Measurements from ENCODE around the gene ACTR5. TPM values are rescaled to one million over a fixed set of nuclear protein-coding genes. Genes with fewer than 3 reads are reported as not detected.

ACTR5 gene
- total and polyA plus RNA-seq, 2 donors (not counting 3 experiments of a cell fraction or from before 2014, with no cell fraction given), result 8.8 to 11.3 TPM

DNA sequence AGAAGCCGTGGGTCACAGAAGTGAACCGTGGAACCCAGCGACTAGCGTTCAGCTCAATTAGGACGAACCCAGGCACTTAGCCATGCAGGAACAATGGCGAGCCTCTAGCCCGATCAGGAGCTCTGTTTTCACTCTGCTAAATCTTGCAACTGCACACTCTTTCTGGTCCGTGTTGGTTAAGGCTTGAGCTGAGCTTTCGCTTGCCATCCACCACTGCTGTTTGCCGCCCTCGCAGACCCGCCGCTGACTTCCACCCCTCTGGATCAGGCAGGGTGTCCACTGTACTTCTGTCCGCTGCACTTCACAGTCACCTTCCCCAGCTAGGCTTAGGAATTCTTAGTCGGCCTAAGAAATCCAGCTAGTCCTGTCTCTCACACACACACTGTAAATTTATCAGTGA lies 49.7 kb upstream of the ACTR5 start:
- ChIA-PET CTCF (no interaction called here), POLR2A (no interaction called here)
- Histone ChIP-seq H4K20me1 (replicated peaks; ENCODE audit: control insufficient read depth, extremely low read depth, insufficient read depth, low read length) (no peaks in the 10 kb centered on the region), H3K4me3 (replicated peaks in 1 of 3; ENCODE audit: insufficient read depth in 1 of 3, low read depth in 1 of 3, low read length in 3 of 3) (no peak overlapping the region), H3K9me1 (replicated peaks; ENCODE audit: control insufficient read depth, extremely low read depth, insufficient read depth, low read length) (no peaks in the 10 kb centered on the region), H3K4me2 (ENCODE audit: insufficient read depth, low read length) (no peak overlapping the region), H3K27me3 (ENCODE audit: control insufficient read depth in 2 of 2, insufficient read depth in 2 of 2, low read length in 2 of 2) (peaks cover 7 to 9% of the 10 kb centered on the region in 2 experiments), H3K36me3 (ENCODE audit: control insufficient read depth in 2 of 2, extremely low read depth in 1 of 2, insufficient read depth in 2 of 2, low read length in 2 of 2) (no peaks in the 10 kb centered on the region), H3K9ac (replicated peaks; ENCODE audit: extremely low read depth, insufficient read depth, low read length) (no peak overlapping the region), H3K27ac (ENCODE audit: insufficient read depth, low read depth, low read length) (no peak overlapping the region), H3K4me1 (ENCODE audit: control insufficient read depth, extremely low read depth, insufficient read depth, low read length) (no peaks in the 10 kb centered on the region), H2AFZ (ENCODE audit: low read depth, low read length) (no peak overlapping the region), H3K79me2 (ENCODE audit: control insufficient read depth, insufficient read depth, low read length) (no peaks in the 10 kb centered on the region), H3K9me3 (replicated peaks; ENCODE audit: control insufficient read depth, insufficient read depth, low read length) (no peaks in the 10 kb centered on the region)
- no peak for DNase-seq (ENCODE audit: low read depth, low spot score)
- FAIRE-seq, result no peak
- no TSS peak for BruUV-seq (replicated peaks)
- intact Hi-C loops (cut with micrococcal nuclease) (no loop called here), dilution Hi-C loops (cut with MboI; ENCODE audit: extremely low pct_ligation_motif_present, low sequenced_read_pairs) (no loop called here)
- TF ChIP-seq MYC (IDR thresholded peaks at IDR 0.05; ENCODE audit: low read depth, low read length), result no peak
- TF ChIP-seq, protein P1, sequence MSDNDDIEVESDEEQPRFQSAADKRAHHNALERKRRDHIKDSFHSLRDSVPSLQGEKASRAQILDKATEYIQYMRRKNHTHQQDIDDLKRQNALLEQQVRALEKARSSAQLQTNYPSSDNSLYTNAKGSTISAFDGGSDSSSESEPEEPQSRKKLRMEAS (IDR thresholded peaks at IDR 0.05; ENCODE audit: insufficient read depth, insufficient read length), result no peak
- no peak for TF ChIP-seq POLR2AphosphoS5 (IDR thresholded peaks at IDR 0.05; ENCODE audit: insufficient read depth, low read depth, low read length)
- no peak for TF ChIP-seq FOS (IDR thresholded peaks at IDR 0.05; ENCODE audit: borderline replicate concordance, insufficient read depth, low read length)
- TF ChIP-seq, protein P2, sequence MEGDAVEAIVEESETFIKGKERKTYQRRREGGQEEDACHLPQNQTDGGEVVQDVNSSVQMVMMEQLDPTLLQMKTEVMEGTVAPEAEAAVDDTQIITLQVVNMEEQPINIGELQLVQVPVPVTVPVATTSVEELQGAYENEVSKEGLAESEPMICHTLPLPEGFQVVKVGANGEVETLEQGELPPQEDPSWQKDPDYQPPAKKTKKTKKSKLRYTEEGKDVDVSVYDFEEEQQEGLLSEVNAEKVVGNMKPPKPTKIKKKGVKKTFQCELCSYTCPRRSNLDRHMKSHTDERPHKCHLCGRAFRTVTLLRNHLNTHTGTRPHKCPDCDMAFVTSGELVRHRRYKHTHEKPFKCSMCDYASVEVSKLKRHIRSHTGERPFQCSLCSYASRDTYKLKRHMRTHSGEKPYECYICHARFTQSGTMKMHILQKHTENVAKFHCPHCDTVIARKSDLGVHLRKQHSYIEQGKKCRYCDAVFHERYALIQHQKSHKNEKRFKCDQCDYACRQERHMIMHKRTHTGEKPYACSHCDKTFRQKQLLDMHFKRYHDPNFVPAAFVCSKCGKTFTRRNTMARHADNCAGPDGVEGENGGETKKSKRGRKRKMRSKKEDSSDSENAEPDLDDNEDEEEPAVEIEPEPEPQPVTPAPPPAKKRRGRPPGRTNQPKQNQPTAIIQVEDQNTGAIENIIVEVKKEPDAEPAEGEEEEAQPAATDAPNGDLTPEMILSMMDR (IDR thresholded peaks at IDR 0.05; ENCODE audit: extremely low read depth in 1 of 2, insufficient read depth in 1 of 2, low read depth in 1 of 2, low read length in 2 of 2), result no peak
- TF ChIP-seq POLR2A (IDR thresholded peaks at IDR 0.05; ENCODE audit: low read depth, low read length), result no peak
- TF ChIP-seq JUN (IDR thresholded peaks at IDR 0.05; ENCODE audit: borderline replicate concordance, insufficient read depth, insufficient read length, low read depth), result no peak
- TF ChIP-seq EZH2 (IDR thresholded peaks at IDR 0.05; ENCODE audit: borderline replicate concordance, low read depth, low read length, severe bottlenecking), result no peak
- TF ChIP-seq GATA2 (IDR thresholded peaks at IDR 0.05; ENCODE audit: insufficient read depth, insufficient read length, low read depth, low read length), result no peak
